ENCODE measurements around the gene GCN1.

DNA sequence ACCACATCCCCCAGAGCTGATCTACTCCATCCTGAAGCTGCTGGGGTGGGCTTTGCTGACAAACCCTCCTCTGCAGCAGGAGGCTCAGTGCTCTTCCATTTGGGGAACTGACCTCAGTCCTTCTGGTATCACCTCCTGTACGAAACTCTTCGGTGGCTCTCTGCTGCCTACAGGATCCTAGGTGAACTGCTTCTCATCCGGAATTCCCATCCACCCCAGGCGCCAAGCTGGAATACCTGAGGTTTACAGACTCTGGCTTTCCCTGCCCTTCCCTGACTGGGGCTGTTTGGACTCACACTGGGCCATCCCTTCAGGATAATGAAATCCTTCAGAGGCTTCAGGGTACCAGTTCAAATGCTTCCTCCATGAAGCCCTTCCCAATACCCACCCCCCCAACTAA lies 26.2 kb downstream of the GCN1 start:
- no peak for TF ChIP-seq EZH2 (IDR thresholded peaks at IDR 0.05; ENCODE audit: low read depth)
- TF ChIP-seq, protein P1, sequence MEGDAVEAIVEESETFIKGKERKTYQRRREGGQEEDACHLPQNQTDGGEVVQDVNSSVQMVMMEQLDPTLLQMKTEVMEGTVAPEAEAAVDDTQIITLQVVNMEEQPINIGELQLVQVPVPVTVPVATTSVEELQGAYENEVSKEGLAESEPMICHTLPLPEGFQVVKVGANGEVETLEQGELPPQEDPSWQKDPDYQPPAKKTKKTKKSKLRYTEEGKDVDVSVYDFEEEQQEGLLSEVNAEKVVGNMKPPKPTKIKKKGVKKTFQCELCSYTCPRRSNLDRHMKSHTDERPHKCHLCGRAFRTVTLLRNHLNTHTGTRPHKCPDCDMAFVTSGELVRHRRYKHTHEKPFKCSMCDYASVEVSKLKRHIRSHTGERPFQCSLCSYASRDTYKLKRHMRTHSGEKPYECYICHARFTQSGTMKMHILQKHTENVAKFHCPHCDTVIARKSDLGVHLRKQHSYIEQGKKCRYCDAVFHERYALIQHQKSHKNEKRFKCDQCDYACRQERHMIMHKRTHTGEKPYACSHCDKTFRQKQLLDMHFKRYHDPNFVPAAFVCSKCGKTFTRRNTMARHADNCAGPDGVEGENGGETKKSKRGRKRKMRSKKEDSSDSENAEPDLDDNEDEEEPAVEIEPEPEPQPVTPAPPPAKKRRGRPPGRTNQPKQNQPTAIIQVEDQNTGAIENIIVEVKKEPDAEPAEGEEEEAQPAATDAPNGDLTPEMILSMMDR (conservative IDR thresholded peaks at IDR 0.05): no peak

All from PC-9 (cell line).